Measurements from ENCODE around the gene HOGA1.
"Not testable (repeated sequence)": the region's sequence is repeated elsewhere in the genome, so short reads cannot be mapped to it uniquely, and the experiment has no call there.

The HOGA1 gene

DNA sequence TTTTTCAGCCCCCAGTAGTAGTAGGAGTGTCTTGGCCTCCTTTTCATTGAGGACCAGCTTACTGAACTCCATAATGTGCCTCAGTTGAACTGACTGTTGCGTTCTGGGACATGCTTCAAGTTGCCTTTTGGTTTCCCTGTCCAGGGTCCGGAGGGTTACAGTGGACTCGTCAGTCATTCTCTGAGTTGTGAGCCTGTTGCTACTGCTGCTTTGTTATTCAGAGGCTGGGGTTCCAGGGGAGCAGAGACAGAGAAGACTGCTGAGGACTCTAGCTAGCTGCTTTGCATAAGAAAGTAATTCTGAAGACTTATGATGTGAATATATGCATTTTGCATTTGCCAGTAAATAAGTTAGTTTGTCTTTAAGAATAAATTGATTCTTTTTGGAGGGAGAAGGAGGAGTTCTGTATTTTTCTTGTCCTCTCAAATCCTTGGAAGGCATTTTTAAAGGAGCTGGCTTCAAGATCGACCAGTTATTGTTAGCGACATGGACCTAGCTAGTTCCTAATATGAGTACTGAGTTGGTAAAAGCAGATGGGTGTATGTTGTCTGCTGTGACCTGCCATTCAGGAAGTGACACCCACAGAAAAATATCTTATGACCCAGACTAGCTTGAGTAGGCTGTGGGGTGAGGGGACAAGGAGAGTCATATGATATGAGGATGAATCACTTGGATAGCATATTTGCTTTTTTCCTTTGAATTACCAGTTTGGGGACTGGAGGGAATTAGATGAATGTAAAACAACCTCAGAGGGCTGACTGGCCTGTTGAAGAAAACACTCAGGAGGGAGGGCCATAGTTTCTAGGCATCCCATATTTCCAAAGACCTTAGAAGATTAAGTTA lies 64.6 kb downstream of the HOGA1 start:
- no peak for DNase-seq (ENCODE audit: low read depth)
- H3K4me3 ChIP-seq (ENCODE audit: low read length): no peak overlapping the region

DNA sequence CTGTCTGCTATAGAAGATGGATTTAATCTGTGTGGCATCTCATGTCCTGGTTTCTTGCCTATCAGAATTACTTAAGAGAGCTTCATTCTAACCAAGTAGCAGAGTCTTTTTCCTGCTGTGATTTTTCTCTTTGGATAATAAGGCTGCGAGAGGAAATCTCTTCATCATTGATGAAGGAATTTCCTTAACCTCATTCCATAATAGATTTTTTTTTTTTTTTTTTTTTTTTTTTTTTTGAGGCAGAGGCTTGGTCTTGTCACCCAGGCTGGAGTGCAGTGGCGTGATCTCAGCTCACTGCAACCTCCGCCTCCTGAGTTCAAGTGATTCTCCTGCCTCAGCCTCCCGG lies 65.2 kb downstream of the HOGA1 start:
- H3K4me3 ChIP-seq (ENCODE audit: low read length); DNase-seq (ENCODE audit: low read depth): not testable (repeated sequence)

More for the DNA sequence above, 64.6 kb downstream of the HOGA1 start:
- TF ChIP-seq, protein P1, sequence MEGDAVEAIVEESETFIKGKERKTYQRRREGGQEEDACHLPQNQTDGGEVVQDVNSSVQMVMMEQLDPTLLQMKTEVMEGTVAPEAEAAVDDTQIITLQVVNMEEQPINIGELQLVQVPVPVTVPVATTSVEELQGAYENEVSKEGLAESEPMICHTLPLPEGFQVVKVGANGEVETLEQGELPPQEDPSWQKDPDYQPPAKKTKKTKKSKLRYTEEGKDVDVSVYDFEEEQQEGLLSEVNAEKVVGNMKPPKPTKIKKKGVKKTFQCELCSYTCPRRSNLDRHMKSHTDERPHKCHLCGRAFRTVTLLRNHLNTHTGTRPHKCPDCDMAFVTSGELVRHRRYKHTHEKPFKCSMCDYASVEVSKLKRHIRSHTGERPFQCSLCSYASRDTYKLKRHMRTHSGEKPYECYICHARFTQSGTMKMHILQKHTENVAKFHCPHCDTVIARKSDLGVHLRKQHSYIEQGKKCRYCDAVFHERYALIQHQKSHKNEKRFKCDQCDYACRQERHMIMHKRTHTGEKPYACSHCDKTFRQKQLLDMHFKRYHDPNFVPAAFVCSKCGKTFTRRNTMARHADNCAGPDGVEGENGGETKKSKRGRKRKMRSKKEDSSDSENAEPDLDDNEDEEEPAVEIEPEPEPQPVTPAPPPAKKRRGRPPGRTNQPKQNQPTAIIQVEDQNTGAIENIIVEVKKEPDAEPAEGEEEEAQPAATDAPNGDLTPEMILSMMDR (conservative IDR thresholded peaks at IDR 0.05; ENCODE audit: low read depth, low read length): no peak

DNA sequence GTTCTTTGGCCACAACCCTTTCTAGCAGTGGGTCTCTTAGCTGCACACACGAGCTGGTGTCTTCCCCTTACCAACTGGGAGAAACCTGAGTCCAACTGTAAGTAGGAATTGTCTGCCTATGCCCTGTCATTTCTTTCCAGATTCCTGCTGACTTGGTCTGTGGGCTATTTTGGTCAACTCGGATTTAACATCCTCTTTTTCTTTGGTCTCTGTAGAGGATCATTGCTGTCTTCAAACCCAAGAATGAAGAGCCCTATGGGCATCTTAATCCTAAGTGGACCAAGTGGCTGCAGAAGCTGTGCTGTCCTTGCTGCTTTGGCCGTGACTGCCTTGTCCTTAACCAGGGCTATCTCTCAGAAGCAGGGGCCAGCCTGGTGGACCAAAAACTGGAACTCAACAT lies 66.5 kb downstream of the HOGA1 start:
- no peak overlapping the region for H3K4me3 ChIP-seq (ENCODE audit: low read length)
- no peak for DNase-seq (ENCODE audit: low read depth)
- TF ChIP-seq, protein P1 (conservative IDR thresholded peaks at IDR 0.05; ENCODE audit: low read depth, low read length): no peak

DNA sequence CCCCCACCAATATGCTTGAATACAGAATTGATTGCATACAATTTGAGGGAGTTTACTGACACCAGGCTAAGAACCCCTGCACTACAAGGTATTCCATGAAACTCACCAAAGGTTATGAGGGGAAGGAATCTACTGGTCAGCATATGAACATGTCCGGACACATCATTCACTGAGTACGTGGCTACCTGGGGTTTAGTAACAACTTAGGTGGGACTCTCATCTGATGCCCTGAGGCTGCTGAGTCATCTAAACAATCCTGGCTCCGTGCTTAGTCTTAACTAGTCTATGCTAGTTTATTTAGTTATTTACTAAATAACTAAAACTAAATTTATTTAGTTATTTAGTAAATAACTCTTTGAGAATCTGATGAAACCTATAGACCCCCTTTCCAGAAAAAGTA lies 67.6 kb downstream of the HOGA1 start:
- no peak overlapping the region for H3K4me3 ChIP-seq (ENCODE audit: low read length)
- DNase-seq (ENCODE audit: low read depth): no peak
- TF ChIP-seq, protein P1 (conservative IDR thresholded peaks at IDR 0.05; ENCODE audit: low read depth, low read length): no peak

DNA sequence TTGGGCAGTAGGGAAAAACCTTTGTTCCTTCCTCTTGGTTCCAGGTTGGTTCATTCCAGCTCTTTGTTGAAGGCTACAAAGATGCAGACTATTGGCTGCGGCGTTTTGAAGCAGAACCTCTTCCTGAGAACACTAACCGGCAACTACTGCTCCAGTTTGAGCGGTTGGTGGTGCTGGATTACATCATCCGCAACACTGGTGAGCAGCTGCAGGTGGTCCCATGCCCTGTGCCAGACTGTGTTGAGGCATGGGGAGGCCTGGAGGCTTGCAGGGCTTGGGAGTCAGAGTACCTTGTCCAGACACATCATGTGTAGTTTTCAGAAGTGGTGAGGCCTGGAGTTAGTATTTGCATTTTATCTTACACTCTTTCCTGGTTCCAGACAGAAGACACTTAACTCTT lies 72.6 kb downstream of the HOGA1 start:
- DNase-seq (ENCODE audit: low read depth): no peak
- TF ChIP-seq, protein P1 (conservative IDR thresholded peaks at IDR 0.05; ENCODE audit: low read depth, low read length): no peak
- H3K4me3 ChIP-seq (ENCODE audit: low read length): no peak overlapping the region

DNA sequence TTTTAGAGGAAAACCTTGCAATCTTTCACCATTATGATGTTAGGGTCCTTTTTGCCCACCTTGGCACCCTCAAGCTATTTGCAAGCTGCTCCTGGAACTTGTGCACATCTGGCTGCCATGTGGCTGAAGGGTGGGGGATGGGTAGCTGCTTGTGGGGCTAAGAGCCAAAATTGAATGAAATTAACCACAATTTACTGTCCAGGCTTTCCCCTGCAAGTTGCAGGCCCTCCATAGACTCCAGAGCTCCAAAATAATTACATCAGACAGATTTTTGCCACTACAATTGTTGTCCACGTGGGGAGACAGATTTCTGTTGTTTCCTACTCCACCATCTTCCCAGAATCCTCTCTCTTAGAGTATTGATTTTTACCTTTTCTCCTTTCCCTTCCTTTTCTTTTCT lies 75.4 kb downstream of the HOGA1 start:
- TF ChIP-seq, protein P1 (conservative IDR thresholded peaks at IDR 0.05; ENCODE audit: low read depth, low read length): no peak
- no peak overlapping the region for H3K4me3 ChIP-seq (ENCODE audit: low read length)
- DNase-seq (ENCODE audit: low read depth): no peak

Measured in retinal pigment epithelial cell (primary cell).